GM13977 (cell line): ENCODE data around the gene LGR4.

ENCODE experiments used
- DNase-seq: peaks from one replicate; pipeline ENCODE4 v3.0.0; 2012; ENCODE audit warnings: low spot score
- CTCF ChIP-seq: IDR thresholded peaks from 2 replicates; pipeline ENCODE4 v1.5.1; 2012; ENCODE audit warnings: mild to moderate bottlenecking, control low read depth; ENCODE audit not compliant: insufficient read depth; ENCODE audit errors: extremely low read depth, missing control alignments
- in situ Hi-C: fragments of 300-500 bp; cut with MboI; formaldehyde crosslinking; loops from one replicate; pipeline ENCODE4 v1.12.0; 2022; ENCODE audit warnings: low sequenced_read_pairs, low pct_unique_long_range_greater_than_20kb, mixed read lengths, inconsistent platforms; ENCODE audit not compliant: unreplicated experiment

Gene LGR4

GRCh38 chr11:27477243-27477642 lies 4.7 kb upstream of the LGR4 start:
- no peak for DNase-seq
- no peak for TF ChIP-seq CTCF
- in situ Hi-C loops: loop anchor here (25.0 kb wide), 1 partner anchor 715 kb away; no protein-coding TSS in a partner anchor

- no peak for TF ChIP-seq CTCF
- in situ Hi-C loops: loop anchor here (25.0 kb wide), 1 partner anchor 713 kb away; no protein-coding TSS in a partner anchor
- DNase-seq: no peak
Measured at GRCh38 chr11:27475622-27476021, 3.0 kb upstream of the LGR4 start.

GRCh38 chr11:27473017-27473406 lies 422 bp upstream of the LGR4 start:
- no peak for TF ChIP-seq CTCF
- in situ Hi-C loops: no loop called here
- no peak for DNase-seq

GRCh38 chr11:27471589-27472397 lies 797 bp downstream of the LGR4 start:
- no peak for TF ChIP-seq CTCF
- DNase-seq: peak; percentile 54
- in situ Hi-C loops: no loop called here

DNA sequence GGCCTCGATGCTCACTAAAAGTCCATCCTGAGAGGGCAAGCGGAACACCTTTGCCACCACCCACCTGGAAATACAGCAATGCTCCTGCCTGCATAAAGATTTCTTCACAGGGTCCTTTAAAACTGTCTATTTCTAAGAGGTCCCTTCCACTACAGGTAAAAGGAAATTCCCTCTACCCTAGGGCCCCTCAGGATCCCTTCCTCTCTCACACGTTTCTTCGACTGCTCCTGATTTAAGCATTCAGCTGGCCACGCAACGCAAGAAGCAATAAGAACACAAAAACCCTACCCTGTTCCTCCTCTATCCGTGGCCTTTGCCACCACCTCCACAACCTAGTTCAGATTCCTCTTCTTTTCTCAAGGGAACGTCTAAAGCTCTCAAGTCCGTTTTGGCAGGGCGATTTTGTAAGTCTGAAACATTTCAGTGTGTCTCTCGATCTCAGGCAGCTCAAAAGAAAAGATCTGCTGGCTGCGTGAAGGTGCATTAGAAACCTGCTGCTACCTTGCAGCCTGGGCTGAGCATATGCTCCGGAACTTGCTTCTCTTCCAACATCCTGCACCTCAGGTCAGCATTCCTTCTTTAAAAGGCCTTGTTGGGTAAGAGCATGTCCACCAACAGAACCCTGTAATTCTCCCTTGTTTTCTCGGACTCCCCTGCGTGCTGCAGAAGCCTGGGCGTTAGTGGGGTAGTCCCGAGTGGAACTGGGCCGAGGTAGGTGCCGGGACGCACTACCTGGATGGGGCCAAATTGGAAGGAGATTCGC lies 1.6 kb downstream of the LGR4 start:
- DNase-seq: no peak
- no peak for TF ChIP-seq CTCF
- in situ Hi-C loops: no loop called here

GRCh38 chr11:27470166-27470565 lies 2.4 kb downstream of the LGR4 start:
- in situ Hi-C loops: no loop called here
- no peak for DNase-seq
- no peak for TF ChIP-seq CTCF
